Neural progenitor cell (in vitro differentiated cells): Measurements from ENCODE around the gene PDSS1.

Source experiments
- CTCF ChIP-seq: fragments of 200-600 bp; sonication (generic); IDR thresholded peaks from 2 replicates; pipeline ENCODE4 v1.5.1; 2017; ENCODE audit warnings: antibody characterized with exemption, mild to moderate bottlenecking
- EZH2 ChIP-seq: fragments of 200-600 bp; sonication (generic); IDR thresholded peaks from 2 replicates; pipeline ENCODE4 v1.6.1; 2017; ENCODE audit warnings: antibody characterized with exemption, mild to moderate bottlenecking, moderate library complexity
- EZH2phosphoT487 ChIP-seq: fragments of 200-600 bp; sonication (generic); IDR thresholded peaks from 2 replicates; pipeline ENCODE4 v1.6.1; 2017; ENCODE audit warnings: antibody characterized with exemption

GRCh38 chr10:26717476-26717875 is 20.0 kb downstream of the PDSS1 start:
- TF ChIP-seq EZH2 (no peak), CTCF (no peak), EZH2phosphoT487 (no peak)
